ENCODE measurements around the gene CCNL2. TPM values are rescaled to one million over a fixed set of nuclear protein-coding genes. Genes with fewer than 3 reads are reported as not detected.
A peak's percentile ranks its signal among the peaks of the same experiment; 100 is the strongest.

CCNL2 gene
- total RNA-seq, 1 experiment from 2014 or later: 173 TPM

DNA sequence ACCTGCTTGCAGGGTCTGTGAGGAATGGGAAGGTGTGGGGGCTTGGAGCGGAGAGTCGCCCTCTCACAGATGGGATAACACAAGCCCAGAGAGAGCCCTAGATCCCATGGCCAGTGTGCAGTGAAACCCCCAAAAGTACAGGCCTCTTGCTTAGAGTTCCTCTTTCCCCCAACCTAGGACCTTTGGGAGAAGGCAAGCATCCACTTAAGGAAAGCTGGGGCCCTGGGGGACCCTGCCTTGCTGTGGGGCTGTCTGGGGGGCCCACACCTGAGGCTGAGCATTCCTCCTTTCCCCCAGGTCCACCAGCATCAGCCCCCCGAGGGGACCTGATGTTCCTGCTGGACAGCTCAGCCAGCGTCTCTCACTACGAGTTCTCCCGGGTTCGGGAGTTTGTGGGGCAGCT, 37.5 kb upstream of the CCNL2 start:
- WGBS (ENCODE audit: extremely low coverage, insufficient read length, low lambda C conversion rate): no CpG with 5 or more reads among the region's 7 CpGs
- Mint-ChIP-seq H3K9me3 (no peaks in the 10 kb centered on the region), H3K4me1 (peaks cover 21 to 33% of the 10 kb centered on the region in 2 experiments), H3K27me3 (ENCODE audit: low read depth) (no peaks in the 10 kb centered on the region), H3K27ac (no peak overlapping the region), H3K36me3 (ENCODE audit: insufficient read depth in 1 of 3, low read depth in 3 of 3) (peaks cover 0 to 4% (median 3%) of the 10 kb centered on the region in 3 experiments; a peak in 4 of 7 replicates), H3K4me3 (peak overlapping the region; percentile 78 to 87)
- H3K14ac ChIP-seq (ENCODE audit: insufficient read depth, low read length): no peak overlapping the region
- H3K23me2 ChIP-seq (ENCODE audit: insufficient read length, low read depth, low read length, poor library complexity, severe bottlenecking): peaks cover 10% of the 10 kb centered on the region
- no peak overlapping the region for H2BK5ac ChIP-seq (ENCODE audit: insufficient read length, low read length)
- DNase-seq: no peak
- H3K4ac ChIP-seq (ENCODE audit: low read depth, low read length): no peak overlapping the region
- no peak overlapping the region for H2BK20ac ChIP-seq (ENCODE audit: low read depth, low read length, poor library complexity, severe bottlenecking)
- no peak overlapping the region for H2AK5ac ChIP-seq (ENCODE audit: insufficient read length, low read length)
- H3K18ac ChIP-seq (ENCODE audit: insufficient read length, low read depth, low read length): no peak overlapping the region
- H4K8ac ChIP-seq (replicated peaks; ENCODE audit: insufficient read length, low read depth, low read length): no peak overlapping the region
- TF ChIP-seq, protein P1, sequence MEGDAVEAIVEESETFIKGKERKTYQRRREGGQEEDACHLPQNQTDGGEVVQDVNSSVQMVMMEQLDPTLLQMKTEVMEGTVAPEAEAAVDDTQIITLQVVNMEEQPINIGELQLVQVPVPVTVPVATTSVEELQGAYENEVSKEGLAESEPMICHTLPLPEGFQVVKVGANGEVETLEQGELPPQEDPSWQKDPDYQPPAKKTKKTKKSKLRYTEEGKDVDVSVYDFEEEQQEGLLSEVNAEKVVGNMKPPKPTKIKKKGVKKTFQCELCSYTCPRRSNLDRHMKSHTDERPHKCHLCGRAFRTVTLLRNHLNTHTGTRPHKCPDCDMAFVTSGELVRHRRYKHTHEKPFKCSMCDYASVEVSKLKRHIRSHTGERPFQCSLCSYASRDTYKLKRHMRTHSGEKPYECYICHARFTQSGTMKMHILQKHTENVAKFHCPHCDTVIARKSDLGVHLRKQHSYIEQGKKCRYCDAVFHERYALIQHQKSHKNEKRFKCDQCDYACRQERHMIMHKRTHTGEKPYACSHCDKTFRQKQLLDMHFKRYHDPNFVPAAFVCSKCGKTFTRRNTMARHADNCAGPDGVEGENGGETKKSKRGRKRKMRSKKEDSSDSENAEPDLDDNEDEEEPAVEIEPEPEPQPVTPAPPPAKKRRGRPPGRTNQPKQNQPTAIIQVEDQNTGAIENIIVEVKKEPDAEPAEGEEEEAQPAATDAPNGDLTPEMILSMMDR (conservative IDR thresholded peaks at IDR 0.05): no peak
- no peaks in the 10 kb centered on the region for H3K79me1 ChIP-seq (ENCODE audit: insufficient read depth, low read depth, low read length, poor library complexity, severe bottlenecking)
- H4K91ac ChIP-seq (ENCODE audit: insufficient read length, low read depth, low read length): no peak overlapping the region
- no peak overlapping the region for H2BK120ac ChIP-seq (ENCODE audit: low read depth, low read length, poor library complexity, severe bottlenecking)
- no peaks in the 10 kb centered on the region for H3K9me3 ChIP-seq (ENCODE audit: control insufficient read depth, low read depth, low read length)
- H3K27ac ChIP-seq (ENCODE audit: insufficient read length, low read depth, low read length): no peak overlapping the region
- no peak overlapping the region for H2BK15ac ChIP-seq (ENCODE audit: low read depth, low read length)
- no peak overlapping the region for H3K56ac ChIP-seq (ENCODE audit: insufficient read length, low read depth, low read length)
- H3K4me2 ChIP-seq (ENCODE audit: insufficient read depth, insufficient read length, low read length): peak overlapping the region; percentile 45
- no peak overlapping the region for H3K23ac ChIP-seq (ENCODE audit: insufficient read length, low read depth, low read length)
- no peaks in the 10 kb centered on the region for H3K27me3 ChIP-seq (ENCODE audit: insufficient read depth, low read length)
- no peaks in the 10 kb centered on the region for H4K20me1 ChIP-seq (ENCODE audit: control insufficient read depth, insufficient read depth, insufficient read length)
- H3T11ph ChIP-seq (ENCODE audit: low read length): no peak overlapping the region
- H4K5ac ChIP-seq (ENCODE audit: insufficient read length, low read depth, low read length): no peak overlapping the region
- no peak overlapping the region for H3K9ac ChIP-seq (ENCODE audit: extremely low read depth, insufficient read length, low read length)
- no peak overlapping the region for H2BK12ac ChIP-seq (ENCODE audit: insufficient read length, low read depth, low read length)
- no peak overlapping the region for H2AFZ ChIP-seq (ENCODE audit: low read length)
- H3K4me1 ChIP-seq (ENCODE audit: insufficient read depth, low read length): no peaks in the 10 kb centered on the region; the same call in 1 of the 2 replicates
- H3K79me2 ChIP-seq (ENCODE audit: insufficient read depth, low read length): peaks cover 2% of the 10 kb centered on the region; the same call in 1 of the 2 replicates
